Lung (tissue), 12 donors: ENCODE data around the gene EXOC7. TPM values are rescaled to one million over a fixed set of nuclear protein-coding genes. Genes with fewer than 3 reads are reported as not detected.

ENCODE experiments used
- ATAC-seq: fragments of 200-7000 bp; cut with Tn5 transposase; one replicate; pipeline ENCODE4 v1.9.1; 2020; ENCODE audit warnings: moderate number of reproducible peaks; ENCODE audit not compliant: insufficient read depth, low FRiP score
- DNase-seq, 3 donors: peaks; one replicate each; pipeline ENCODE4 v3.0.0-alpha.2; 2013 to 2017
- H3K27ac ChIP-seq, 2 donors: one replicate each; pipeline ENCODE4 v1.5.1; 2013; ENCODE audit warnings: mild to moderate bottlenecking in 2 of 2, moderate library complexity in 2 of 2, control low read depth in 1 of 2, inconsistent platforms in 1 of 2, low read depth in 1 of 2, low read length in 1 of 2
- H3K27me3 ChIP-seq, 3 donors: one replicate each; pipeline ENCODE4 v1.5.1; 2013; ENCODE audit warnings: low read length in 2 of 3; ENCODE audit not compliant: control insufficient read depth in 3 of 3, insufficient read depth in 3 of 3
- H3K36me3 ChIP-seq, 4 donors: one replicate each; pipeline ENCODE4 v1.5.1; 2013; ENCODE audit warnings: low read length in 4 of 4, mild to moderate bottlenecking in 1 of 4, moderate library complexity in 1 of 4; ENCODE audit not compliant: control insufficient read depth in 4 of 4, insufficient read depth in 4 of 4
- H3K4me1 ChIP-seq, 5 donors: one replicate each; pipeline ENCODE4 v1.5.1; 2013; ENCODE audit warnings: low read length in 5 of 5, mild to moderate bottlenecking in 2 of 5, moderate library complexity in 1 of 5; ENCODE audit not compliant: control insufficient read depth in 5 of 5, insufficient read depth in 5 of 5
- H3K4me3 ChIP-seq: one replicate; pipeline ENCODE4 v1.5.1; 2013; ENCODE audit warnings: mild to moderate bottlenecking, control low read depth, moderate library complexity
- H3K9ac ChIP-seq, 2 donors: one replicate each; pipeline ENCODE4 v1.5.1; 2013; ENCODE audit warnings: low read length in 2 of 2, control low read depth in 1 of 2; ENCODE audit not compliant: insufficient read depth in 1 of 2
- H3K9me3 ChIP-seq, 4 donors: one replicate each; pipeline ENCODE4 v1.5.1; 2013; ENCODE audit warnings: low read length in 3 of 4, mild to moderate bottlenecking in 1 of 4, moderate library complexity in 1 of 4; ENCODE audit not compliant: control insufficient read depth in 4 of 4, insufficient read depth in 3 of 4
- CTCF ChIP-seq: IDR thresholded peaks from 2 replicates; pipeline ENCODE4 v1.5.1; 2012; ENCODE audit warnings: mild to moderate bottlenecking; ENCODE audit errors: control extremely low read depth, extremely low read depth
- WGBS, 2 donors: extraction: QIAGEN DNeasy Blood & Tissue Kit; methylation state at CpG; one replicate each; pipeline ENCODE4 v1.1.7; 2013; 5-methylcytosine and 5-hydroxymethylcytosine counted together
- polyA plus RNA-seq, 2 donors: library from polyadenylated mRNA; stranded (reverse); fragments of 200-250 nt; gene quantifications; one replicate each; pipeline ENCODE4 v1.2.1, GENCODE V29; 2013
- total RNA-seq, 2 donors: library from RNA; depleted of rRNA in 1 of 2; stranded (reverse); fragments of >200 nt in 1 of 2; gene quantifications; one replicate each; pipeline ENCODE4 v1.2.1, GENCODE V29; 2014 to 2021
- donor health status: control.
- donor health status: control.
- donor health status: Bipolar disorder and iron deficiency.
- donor health status: healthy.
- donor health status: DM: yes; HTN: yes; CAD: no.

The EXOC7 gene
- total and polyA plus RNA-seq, 4 donors: 49.9 to 111 (median 80.9) TPM

DNA sequence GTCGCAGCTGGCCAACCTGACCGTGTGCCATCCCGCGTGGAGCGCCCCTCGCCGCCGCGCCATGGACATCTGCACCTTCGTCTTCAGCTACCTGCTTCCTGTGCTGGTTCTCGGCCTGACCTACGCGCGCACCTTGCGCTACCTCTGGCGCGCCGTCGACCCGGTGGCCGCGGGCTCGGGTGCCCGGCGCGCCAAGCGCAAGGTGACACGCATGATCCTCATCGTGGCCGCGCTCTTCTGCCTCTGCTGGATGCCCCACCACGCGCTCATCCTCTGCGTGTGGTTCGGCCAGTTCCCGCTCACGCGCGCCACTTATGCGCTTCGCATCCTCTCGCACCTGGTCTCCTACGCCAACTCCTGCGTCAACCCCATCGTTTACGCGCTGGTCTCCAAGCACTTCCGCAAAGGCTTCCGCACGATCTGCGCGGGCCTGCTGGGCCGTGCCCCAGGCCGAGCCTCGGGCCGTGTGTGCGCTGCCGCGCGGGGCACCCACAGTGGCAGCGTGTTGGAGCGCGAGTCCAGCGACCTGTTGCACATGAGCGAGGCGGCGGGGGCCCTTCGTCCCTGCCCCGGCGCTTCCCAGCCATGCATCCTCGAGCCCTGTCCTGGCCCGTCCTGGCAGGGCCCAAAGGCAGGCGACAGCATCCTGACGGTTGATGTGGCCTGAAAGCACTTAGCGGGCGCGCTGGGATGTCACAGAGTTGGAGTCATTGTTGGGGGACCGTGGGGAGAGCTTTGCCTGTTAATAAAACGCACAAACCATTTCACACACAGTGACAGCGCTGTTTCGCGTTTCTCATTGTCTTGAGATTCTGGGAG, 26.6 kb downstream of the EXOC7 start:
- ATAC-seq: no peak
- no peak overlapping the region for H3K9ac ChIP-seq
- H3K27me3 ChIP-seq: peaks cover 4 to 58% (median 50%) of the 10 kb centered on the region in 3 donors
- peaks cover 0 to 8% (median 0%) of the 10 kb centered on the region in 4 donors for H3K9me3 ChIP-seq
- no peak overlapping the region for H3K27ac ChIP-seq
- 4 to 5% methylated on average over 82 of the region's 82 CpGs for WGBS, 2 donors
- H3K4me3 ChIP-seq: no peak overlapping the region
- H3K36me3 ChIP-seq: peaks cover 0 to 2% (median 0%) of the 10 kb centered on the region in 4 donors
- peak in 1 of 3 donors; percentile 37 for DNase-seq
- H3K4me1 ChIP-seq: peaks cover 0 to 37% (median 13%) of the 10 kb centered on the region in 5 donors
- TF ChIP-seq CTCF: no peak

- Histone ChIP-seq H3K36me3 (no peaks in the 10 kb centered on the region), H3K4me3 (no peak overlapping the region), H3K9me3 (peaks cover 0 to 8% (median 0%) of the 10 kb centered on the region in 4 donors), H3K27ac (no peak overlapping the region), H3K9ac (no peak overlapping the region), H3K27me3 (peaks cover 4 to 58% (median 50%) of the 10 kb centered on the region in 3 donors), H3K4me1 (peaks cover 0 to 43% (median 13%) of the 10 kb centered on the region in 5 donors)
- DNase-seq (no peak), ATAC-seq (no peak)
- TF ChIP-seq CTCF: no peak
- 5 to 7% methylated on average over 41 of the region's 41 CpGs for WGBS, 2 donors
Observed at GRCh38 chr17:76076146-76076764, 27.3 kb downstream of the EXOC7 start.

DNA sequence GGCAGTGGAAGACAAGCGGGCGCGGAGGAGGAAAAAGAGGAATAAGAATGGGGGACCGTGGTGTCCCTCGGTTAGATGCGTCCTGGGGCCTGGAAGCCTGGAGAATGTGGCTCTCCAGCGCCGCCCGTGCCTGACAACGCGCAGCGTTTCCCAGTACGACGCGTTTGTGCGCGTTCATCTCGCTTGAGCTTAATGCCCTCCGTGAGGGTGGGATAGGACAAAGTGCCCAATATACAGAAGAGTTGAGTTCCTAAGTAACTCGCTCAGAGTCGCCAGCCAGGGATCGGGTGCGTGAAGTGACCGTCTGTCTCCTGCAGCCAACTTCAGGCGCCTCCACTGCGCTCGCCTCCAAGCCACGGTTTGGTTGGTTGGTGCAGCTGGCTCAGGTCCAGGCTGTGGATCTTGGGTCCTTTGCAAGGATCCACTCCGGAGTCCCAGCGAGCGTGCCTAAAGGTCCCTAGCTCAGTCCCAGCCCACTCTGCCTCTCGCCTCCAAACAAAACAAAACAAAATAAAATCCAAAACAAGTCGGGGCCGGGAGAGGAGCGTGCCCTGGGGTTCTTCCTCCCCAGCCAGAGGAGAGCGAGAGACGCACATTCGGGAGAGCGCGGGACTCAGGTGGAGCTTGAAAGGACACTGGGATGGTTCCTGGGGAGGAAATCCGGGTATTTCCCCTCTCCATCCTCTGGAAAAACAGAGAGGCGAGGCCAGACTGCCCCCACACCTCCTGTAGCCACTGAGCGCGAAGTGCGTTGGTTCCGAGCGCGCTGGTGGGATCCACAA, 28.0 kb downstream of the EXOC7 start:
- H3K27me3 ChIP-seq: peaks cover 4 to 58% (median 50%) of the 10 kb centered on the region in 3 donors

More for the DNA sequence above, 28.0 kb downstream of the EXOC7 start:
- Histone ChIP-seq H3K36me3 (no peaks in the 10 kb centered on the region), H3K9me3 (peaks cover 0 to 8% (median 0%) of the 10 kb centered on the region in 4 donors), H3K9ac (no peak overlapping the region), H3K27ac (no peak overlapping the region), H3K4me1 (peaks cover 0 to 42% (median 15%) of the 10 kb centered on the region in 5 donors), H3K4me3 (no peak overlapping the region)
- WGBS, 2 donors: 5 to 6% methylated on average over 48 of the region's 48 CpGs
- DNase-seq (peak in 1 of 3 donors; percentile 21), ATAC-seq (no peak)
- no peak for TF ChIP-seq CTCF
